ENCODE measurements around the gene PDE6A.

DNA sequence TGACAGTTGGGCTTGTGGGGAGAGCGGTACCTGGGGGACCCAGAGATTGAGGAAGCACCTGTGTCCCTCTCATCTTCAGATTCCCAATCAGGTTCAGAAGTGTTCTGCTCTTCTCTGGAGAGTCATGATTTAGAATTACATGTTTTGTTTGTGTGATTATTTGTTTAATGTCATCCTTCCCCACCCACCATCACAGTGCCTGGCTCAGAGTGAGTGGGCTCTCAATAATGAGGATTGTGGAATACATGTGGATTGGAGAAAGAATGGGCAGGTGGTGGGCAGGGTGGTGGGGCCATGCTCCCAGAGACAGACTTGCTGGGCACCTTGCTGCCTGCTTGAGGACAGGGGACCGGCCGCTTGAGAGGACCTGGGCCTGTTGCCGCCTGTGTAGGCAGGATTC is 126.5 kb downstream of the PDE6A start:
- no peak for TF ChIP-seq ZNF391 (tag by site-specific recombination; IDR thresholded peaks at IDR 0.05; ENCODE audit: borderline replicate concordance, low read depth)
- no peak for TF ChIP-seq SP2 (tag by site-specific recombination; IDR thresholded peaks at IDR 0.05)

All from HEK293 (cell line).